Dedifferentiated amniotic fluid mesenchymal stem cell (primary cell): ENCODE data around the gene DZIP1L.
"Not testable (repeated sequence)": the region's sequence is repeated elsewhere in the genome, so short reads cannot be mapped to it uniquely, and the experiment has no call there.

Source experiments
- DNase-seq: peaks from one replicate; pipeline ENCODE4 v3.0.0-alpha.2; 2016; ENCODE audit errors: extremely low spot score

DZIP1L gene

GRCh38 chr3:138114431-138114918 is 933 bp downstream of the DZIP1L start:
- DNase-seq: no peak

- DNase-seq: no peak
Measured at GRCh38 chr3:138113326-138113725, 2.1 kb downstream of the DZIP1L start.

- DNase-seq: no peak
Measured at GRCh38 chr3:138112362-138112761, 3.0 kb downstream of the DZIP1L start.

- no peak for DNase-seq
Measured at GRCh38 chr3:138105598-138105997, 9.8 kb downstream of the DZIP1L start.

GRCh38 chr3:138103466-138103865 is 11.9 kb downstream of the DZIP1L start:
- DNase-seq: no peak

GRCh38 chr3:138101351-138101940 is 14.0 kb downstream of the DZIP1L start:
- not testable (repeated sequence) for DNase-seq

DNA sequence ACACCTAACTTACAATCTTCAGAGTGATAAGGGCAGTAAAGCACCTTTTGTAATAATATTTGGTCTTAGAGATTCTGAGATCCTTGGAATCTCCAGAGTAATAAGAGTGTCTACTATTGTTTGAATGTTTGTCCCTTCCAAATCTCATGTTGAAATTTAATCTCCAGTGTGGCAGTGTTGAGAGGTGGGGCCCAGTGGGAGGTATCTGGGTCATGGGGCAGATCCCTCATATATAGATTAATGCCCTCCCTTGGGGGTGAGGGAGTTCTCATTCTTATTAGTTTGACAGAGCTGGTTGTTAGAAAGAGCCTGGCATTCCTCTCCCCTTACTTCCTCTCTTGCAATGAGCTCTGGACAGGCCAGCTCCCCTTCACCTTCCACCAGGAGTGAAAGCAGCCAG is 16.0 kb downstream of the DZIP1L start:
- no peak for DNase-seq

- DNase-seq: no peak
Measured at GRCh38 chr3:138097192-138098172, 17.9 kb downstream of the DZIP1L start.

GRCh38 chr3:138093721-138094120 is 21.7 kb downstream of the DZIP1L start:
- DNase-seq: no peak

DNA sequence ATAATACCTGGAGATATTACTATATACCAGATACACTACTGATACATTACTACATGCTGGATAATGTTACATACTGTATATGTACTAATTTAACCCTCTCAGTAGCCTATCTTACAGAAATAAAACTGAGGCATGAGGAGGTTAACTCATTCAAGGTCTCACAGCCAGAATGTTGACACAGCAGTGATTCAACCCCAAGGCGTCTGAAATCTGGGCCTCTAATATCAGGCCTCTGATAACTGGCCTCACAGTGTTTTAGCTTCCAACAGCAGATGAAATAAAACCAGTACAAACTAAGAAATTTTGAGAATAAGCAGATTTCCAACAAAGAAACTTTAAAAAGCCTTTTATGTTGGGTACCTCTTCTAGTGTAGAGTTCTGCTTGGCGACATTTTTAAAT is 23.4 kb downstream of the DZIP1L start:
- no peak for DNase-seq

DNA sequence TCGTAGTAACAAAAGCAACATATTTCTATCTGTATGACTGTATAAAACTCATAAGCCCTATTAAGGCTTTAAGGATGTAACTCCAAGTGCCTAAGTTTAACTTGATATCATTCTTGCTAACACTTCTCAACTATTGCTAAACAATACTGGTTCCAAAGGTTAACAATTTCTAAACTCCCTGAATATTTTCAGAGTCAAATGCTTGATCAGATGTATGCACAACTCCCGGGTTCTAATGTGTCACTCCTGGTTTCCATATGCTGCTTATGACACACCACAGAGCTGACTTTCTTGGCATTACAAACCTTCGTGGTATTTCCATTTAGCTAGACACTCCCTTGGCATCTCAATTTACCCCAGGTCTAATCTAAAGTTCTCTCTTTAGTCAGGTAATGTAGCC is 26.3 kb downstream of the DZIP1L start:
- peak; percentile 73 for DNase-seq

DNA sequence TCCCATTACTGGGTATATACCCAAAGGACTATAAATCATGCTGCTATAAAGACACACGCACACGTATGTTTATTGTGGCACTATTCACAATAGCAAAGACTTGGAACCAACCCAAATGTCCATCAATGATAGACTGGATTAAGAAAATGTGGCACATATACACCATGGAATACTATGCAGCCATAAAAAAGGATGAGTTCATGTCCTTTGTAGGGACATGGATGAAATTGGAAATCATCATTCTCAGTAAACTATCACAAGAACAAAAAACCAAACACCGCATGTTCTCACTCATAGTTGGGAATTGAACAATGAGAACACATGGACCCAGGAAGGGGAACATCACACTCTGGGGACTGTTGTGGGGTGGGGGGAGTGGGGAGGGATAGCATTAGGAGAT is 29.7 kb downstream of the DZIP1L start:
- DNase-seq: not testable (repeated sequence)

GRCh38 chr3:138084196-138084595 is 31.2 kb downstream of the DZIP1L start:
- DNase-seq: no peak

GRCh38 chr3:138082992-138083386 is 32.4 kb downstream of the DZIP1L start:
- no peak for DNase-seq

GRCh38 chr3:138082085-138082991 is 33.1 kb downstream of the DZIP1L start:
- no peak for DNase-seq

DNA sequence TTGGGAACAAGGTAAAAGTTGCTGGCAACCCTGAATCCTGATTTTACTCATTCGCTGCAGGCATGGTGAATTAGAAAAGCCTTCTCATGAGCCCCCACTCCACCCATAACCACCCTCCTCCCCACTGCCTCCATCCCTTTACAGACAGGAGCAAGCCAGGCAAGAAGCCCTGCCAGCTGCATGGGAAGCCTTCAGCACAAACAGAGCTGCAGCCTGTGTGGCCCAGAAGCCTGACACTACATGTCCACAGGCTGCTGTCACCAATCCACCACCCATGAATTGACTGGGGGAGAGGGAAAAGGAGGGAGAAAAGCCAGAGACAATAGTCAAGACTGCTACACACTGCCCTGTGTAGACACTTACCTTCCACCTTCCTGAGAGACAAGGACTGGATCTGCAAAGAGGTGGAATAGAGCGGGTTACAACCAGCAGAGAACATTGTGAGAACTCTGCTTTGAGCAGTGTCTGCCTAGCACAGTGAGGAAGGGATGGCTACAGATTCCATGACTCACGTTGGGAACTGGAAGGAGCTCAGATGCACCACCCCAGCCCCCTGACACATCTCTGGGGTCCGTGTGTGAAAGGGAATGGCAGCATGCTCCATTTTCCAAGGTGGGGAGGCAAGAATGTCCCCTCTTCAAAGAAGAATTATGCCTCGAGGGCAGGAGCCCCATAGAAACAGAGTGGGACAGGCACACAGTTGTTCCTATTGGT is 33.9 kb downstream of the DZIP1L start:
- no peak for DNase-seq

DNA sequence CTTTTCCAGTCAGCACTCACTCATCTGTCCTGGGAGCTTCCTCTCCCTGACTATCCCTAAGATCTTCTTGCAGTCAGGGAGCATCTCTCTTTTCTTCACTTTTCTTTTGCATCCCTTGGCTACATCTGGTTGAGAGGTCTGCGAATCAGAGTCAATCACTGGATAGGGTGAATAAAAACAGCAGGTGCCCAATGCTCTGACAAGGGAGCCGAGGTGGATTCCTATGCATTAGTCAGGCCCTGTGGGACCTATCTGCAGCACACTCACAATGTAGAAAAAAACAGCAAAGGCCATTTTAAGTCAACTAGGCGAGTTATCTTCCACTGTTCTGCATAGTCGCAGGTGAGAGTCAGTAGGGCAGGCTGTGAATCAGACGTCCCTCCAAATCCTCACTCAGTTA is 35.5 kb downstream of the DZIP1L start:
- DNase-seq: no peak

DNA sequence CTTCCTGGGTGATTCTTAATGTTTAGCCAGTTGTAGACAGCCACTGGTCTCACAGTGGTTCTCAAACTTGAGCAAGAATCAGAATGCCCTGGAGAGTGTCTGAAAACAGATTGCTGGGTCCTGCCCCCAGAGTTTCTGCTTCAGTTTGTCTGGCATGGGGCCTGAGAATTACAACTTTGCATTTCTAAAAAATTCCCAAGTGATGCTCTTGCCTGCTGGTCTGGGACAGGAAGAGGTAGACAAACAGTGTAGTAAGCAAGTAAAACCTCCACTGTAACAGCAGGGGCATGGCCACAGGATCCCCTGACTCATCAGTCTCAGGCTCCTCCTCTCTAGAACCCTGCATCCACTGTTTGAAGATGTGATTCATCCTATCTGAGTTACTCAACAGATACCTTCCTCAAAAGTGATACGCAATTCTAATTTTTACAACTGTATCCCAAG is 36.5 kb downstream of the DZIP1L start:
- peak; percentile 60 for DNase-seq

DNA sequence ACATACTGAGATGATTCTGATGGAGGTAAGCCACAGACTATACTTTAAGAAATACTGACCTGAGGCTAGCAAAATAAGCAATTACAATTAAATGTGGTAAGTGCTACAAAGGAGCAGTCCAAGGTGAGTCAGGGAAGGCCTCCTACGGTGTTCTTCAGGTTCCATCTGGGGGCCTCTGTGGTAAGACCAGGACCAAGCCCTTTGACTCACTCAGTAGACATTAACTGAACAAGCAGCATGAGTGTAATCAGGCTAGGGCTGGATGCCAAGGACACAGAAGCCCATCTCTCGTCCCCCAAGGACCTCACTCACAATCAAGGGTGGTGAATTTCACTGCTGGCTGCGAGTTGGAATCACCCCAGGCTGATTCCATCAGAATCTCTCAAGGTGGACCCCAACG is 37.3 kb downstream of the DZIP1L start:
- DNase-seq: no peak

DNA sequence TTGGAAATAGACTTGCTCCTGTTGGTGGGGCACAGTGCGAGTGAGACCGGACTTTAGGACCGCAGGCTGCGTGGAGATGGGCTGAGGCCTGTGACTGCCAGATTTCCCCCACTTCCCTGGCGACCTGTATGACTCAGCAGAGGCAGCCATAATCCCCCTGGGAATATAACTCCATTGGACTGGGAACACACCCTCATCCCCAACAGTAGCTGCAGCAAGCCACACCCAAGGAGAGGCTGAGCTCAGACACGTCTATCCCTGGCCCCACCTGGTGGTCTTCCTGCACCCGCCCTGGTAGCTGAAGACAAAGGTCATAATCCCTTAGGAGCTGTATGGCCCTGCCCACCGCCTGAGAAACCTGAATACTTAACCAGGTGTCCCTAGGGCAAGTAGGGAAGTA is 42.6 kb downstream of the DZIP1L start:
- no peak for DNase-seq

GRCh38 chr3:138070006-138070405 is 45.4 kb downstream of the DZIP1L start:
- DNase-seq: no peak
